GM18858 (cell line): ENCODE data around the gene CSTPP1.
A peak's percentile ranks its signal among the peaks of the same experiment; 100 is the strongest.
"Not testable (repeated sequence)": the region's sequence is repeated elsewhere in the genome, so short reads cannot be mapped to it uniquely, and the experiment has no call there.

Experiments
- ATAC-seq: cut with Tn5 transposase; IDR thresholded peaks from one replicate; pipeline ENCODE4 v1.9.1; 2021; ENCODE audit not compliant: unreplicated experiment

CSTPP1 gene

DNA sequence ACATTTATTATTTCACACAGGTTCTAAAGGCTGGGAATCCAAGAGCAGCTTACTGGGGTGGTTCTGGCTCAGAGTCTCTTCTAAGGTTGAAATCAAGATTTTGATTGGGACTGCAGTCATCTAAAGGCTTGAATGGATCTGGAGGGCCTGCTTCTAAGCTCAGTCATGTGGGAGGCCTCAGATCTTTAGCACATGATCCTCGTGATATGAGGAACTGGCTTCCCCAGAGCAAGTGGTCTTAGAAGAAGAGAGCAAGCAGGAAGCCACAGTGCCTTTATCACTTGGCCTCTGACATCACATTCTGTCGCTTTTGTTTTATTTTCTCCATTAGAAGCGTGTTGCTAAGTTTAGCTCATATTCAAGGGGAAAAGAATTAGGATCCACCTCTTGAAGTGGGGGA is 151.2 kb downstream of the CSTPP1 start:
- ATAC-seq, result no peak

DNA sequence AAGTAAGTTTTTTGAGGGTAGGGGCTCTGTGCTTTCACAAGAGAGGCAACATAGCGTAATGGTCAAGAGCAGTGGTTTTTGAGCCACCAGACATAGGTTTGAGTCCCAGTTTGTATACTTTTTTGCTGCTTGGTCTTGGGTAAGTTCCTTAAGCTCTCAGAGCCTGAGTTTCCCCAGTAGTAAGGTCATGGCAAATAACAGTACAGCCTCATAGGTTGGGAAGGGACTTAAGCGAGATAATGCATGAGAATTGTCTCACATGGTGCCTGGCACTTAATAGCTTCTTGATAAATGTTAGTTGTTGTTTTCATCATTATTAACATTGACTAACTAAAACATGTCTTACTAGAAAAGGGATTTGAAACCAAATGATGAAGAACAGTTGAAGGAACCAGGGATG is 157.0 kb downstream of the CSTPP1 start:
- no peak for ATAC-seq

DNA sequence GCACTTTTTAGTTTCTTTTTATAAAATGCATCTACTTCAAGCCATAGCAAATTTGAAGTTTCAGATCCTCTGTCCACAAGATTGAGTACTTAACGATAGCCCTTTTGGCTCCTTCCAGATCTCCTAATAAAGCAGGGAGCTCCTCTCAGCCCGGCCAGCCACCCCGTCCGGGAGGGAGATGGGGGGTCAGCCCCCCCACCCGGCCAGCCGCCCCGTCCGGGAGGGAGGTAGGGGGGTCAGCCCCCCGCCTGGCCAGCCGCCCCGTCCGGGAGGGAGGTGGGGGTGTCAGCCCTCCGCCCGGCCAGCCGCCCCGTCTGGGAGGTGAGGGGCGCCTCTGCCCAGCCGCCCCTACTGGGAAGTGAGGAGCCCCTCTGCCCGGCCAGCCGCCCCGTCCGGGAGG is 160.3 kb downstream of the CSTPP1 start:
- ATAC-seq, result not testable (repeated sequence)

DNA sequence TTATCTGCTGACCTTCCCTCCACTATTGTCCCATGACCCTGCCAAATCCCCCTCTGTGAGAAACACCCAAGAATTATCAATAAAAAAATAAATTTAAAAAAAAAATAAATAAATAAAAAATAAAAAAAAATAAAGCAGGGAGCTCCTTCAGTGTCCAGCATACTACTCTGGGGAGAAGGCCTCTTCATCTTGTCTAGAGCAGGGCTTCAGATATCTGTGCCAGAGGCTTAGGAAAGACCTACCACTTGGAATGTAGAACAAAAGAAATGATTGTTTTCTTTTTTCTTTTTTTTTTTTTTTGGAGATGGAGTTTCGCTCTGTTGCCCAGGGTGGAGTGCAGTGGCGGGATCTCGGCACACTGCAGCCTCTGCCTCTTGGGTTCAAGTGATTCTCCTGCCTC is 161.7 kb downstream of the CSTPP1 start:
- not testable (repeated sequence) for ATAC-seq

DNA sequence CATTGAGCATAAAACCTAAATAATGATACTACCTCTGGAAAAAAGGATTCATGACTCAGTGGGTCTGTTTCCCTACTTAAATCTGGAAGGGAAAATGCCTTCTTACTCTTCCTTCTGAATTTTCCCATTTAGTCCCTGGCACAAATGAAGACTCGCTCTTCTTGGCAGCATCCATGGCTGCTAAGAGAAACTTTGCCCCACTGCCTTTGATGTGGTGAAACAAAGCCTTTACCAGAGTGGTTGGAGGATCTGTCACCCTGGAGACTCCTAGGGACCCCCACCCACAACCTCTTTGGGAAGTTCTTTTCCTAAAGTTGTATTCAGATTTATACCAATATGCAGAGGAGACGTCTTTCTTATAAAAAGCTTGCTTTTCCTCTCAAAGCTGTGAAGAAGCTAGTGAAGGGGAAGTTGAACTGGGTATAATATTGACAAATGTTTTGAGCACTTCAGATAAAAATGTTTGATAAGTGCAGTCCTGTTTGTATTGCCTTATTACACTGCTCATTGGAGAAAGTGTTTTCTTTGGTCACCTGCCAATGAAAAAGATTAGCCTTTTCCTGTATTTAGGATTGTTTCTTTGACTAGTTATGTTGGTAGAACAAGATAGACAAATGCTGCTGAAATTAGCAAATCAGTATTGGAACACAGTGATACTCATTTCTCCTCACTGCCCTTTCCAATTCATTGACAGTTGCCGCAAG is 162.8 kb downstream of the CSTPP1 start:
- no peak for ATAC-seq

DNA sequence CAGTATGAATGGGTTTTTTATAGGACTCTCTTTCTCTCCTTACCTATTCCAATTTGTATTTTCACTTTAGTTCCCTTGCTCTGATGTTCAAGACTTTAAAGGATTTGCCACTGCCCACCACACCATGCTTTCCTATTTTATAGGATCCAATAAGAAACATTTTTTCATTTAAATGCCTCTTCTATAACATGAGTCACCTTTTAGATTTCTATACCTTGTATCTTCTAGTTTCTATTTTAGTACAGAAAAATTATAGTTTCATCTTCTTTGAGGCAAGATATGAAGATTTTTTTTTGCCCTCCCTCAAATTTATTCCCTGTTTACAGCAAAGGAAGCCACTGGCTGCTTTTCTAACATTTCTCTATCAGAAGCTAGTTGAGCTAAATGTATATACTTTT is 163.4 kb downstream of the CSTPP1 start:
- ATAC-seq, result no peak

DNA sequence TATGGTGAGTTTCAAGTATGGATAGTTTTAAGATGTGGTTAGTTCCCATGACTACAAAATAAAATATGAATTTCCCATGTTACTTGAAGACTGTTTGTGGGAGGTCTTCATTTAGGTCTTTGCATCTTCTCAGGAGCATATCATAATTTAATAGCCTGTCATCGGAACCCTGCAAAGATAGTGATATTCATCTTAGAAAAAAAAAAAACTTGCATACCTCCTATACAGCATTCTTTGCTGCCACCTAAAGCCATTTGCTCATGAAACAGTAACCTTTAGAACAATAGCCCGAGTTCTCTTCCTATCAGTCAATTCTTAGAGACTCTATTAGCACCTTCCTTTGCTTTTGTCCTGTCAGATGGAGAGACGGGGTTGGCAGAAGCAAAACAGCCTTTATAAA is 164.8 kb downstream of the CSTPP1 start:
- ATAC-seq, result no peak

DNA sequence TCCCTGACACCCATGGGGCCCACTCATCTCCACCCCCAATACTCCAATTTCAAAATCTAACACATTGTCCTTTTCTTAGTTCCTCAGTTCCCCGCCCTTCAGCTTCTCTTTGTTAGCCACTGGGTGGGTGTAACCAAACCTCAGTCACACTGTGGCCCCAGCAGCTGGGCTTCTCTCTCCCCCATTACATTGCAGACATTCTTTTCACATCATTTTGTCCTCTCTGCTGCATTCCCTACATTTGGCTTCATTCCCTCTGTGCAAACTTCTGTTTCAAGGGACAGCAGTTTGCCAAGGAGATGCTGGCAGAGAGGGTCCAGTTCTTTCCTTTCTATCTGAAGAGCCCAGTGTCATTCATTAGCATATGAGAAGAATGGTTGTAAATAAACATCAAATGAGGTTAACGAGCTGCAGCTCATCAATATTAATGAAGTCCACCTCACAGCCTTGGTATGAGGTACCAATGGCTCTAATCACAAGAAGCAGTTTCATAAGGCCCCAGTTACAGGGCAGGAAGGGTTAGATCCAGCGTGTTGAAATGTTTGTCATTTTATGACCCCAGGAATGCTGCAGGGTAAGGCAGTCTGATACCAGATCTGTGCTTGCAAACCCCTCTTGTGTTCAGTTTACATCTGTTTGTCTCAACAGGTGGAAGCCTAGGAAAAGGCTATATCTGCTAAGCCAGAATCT is 167.8 kb downstream of the CSTPP1 start:
- ATAC-seq, result no peak

DNA sequence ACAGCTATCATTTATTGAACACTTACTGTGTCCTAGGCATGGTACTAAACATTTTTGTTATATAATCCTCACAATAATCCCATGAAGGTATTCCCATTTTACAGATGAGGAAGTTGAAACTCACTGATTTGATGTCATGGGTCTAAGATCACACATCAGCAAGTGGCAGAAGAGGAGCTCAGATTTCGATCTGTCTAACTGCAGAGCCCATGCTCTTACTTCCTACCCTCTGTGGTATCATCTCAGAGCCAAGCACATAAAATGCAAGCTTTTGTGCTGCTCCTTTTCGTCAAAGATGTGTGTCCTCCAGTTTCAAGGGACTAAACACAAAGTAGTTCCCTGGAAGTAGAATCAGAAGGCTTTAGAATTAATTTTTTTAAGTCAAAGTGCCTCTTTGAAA is 169.0 kb downstream of the CSTPP1 start:
- ATAC-seq, result no peak

DNA sequence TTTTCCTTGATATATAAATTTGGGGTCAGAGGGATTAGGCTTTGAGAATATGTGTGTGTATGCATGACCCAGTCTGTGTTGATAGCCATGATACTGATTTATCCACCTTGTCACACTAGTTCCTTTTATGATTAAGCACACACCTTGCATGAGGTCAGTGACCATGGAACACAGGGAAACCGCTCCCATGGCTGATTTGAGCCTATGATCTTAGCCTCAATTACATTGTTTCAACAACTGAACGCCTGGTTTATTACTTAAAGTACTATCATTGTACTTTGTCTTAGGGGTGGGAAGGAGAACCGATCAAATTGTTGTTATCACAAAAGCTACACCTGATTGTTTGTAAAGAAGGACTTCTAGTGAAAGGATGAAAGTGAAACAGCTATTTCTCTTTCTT is 169.4 kb downstream of the CSTPP1 start:
- ATAC-seq, result no peak

DNA sequence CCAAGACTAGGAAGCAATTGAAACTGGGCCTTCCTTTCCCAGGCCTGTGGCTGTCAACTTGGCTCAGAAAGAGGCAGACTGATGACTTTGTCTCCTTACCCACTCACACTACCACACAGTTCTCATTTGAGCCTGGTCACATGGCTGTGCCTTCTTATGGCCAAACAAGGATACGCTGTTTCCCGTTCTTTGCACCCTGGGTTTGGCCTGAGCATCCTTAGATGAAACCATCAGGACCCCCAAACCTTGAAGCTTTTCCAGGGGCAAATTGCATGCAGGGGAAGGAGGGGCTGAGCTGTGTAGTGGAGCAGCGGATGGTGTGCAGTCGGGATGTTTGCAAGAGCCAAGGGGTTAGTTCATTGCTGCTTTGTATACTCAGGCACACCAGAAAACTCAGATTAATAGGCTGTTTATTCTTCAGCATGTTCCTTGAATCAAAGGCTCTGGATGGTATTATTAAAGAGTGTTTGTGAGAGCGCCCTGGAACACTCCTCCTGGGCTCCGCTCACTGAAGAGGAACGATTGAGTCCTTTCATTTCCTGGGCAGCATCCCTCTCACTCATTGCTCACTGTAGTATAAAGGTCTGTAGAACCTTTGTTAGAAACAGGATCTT is 170.3 kb downstream of the CSTPP1 start:
- ATAC-seq, result no peak

DNA sequence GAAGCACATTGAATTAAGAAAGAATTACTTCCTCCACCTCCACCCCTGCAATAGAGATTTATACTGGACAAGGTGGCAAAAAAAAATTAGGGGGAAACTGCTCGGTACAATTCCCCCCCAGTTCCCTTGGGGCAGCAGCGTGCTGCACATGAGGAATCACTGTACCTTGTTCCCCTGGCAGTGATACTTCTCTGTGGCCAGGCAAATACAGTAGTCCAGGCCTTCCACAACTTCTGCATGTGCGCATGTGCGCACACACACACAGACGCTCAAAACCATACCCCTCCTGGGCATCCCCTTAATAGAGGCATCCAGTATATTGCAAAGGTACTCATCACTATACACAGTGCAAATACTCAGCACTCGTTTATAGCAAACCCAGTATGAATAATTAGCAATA is 171.2 kb downstream of the CSTPP1 start:
- no peak for ATAC-seq

DNA sequence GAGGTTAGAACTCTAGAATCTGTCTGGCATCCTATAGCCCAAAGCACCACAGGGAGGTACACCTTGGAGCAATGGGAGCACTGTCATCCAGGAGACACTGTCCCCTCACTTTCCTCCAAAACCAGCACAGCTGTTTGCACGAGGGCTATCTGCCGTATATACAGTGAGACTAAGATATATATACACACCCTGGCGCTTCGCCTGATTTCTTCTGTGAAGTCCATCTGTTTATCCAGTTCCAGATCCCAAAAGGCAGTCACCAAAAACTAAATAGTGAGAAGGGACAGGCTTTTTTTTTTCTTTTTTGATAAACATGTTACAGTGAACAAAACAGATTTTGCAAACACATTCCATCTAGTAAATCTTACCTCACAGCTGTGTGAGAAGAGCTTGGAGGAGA is 171.7 kb downstream of the CSTPP1 start:
- no peak for ATAC-seq

DNA sequence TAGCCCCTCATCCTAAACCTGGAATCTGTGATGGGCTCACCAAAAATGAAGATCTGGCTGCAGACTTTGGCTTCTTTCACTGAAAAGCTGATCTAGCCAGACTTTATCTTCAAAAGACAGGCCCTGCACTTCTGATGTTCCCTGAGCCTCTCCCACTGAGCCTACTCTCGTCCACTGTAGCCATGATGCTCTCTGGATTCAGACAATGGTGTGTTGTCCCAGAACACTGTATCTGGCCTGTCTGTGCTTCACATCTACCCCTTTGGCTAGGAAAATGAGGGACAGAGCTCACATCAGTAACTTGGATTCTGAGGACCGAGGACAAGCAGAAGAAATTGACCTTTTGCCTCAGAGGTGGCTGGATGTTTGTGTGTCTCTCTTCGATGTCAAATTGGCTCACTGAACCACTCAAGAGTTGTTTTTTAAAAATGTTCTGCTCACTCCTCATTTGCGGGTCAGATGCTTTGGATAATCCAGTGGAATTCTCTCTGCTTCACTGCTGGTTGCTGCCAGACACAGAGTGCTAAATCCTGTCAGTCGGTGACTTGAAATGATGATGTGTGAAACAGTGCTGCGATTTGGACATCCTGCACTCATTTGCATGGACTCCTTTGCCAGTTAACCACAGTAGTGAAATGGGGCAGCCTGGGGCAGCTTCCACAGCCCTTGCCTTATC is 172.6 kb downstream of the CSTPP1 start:
- ATAC-seq, result no peak

DNA sequence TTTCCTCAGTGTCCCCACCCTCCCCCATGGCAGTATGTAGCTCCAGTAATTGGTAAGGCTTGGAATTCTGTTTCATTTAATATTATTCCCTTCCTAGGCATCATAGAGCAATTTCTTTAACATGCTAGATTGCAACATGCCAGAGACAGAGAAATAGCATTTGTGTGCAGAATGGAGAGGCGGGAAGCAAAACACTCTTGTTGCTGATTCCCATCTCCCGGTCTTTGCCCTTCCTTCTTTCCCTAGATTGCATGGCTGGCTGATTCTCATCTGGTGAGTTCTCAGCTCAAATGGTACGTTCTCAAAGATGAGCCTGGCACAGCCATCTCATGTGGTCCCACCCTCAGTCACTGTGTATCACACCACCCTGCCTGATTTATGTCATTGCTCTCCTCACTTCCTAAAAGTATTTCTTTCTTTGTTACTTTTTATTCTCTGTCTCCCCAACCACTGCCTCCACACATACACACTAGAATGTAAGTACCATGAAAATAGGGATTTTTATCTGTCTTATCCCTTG is 173.2 kb downstream of the CSTPP1 start:
- ATAC-seq, result no peak

DNA sequence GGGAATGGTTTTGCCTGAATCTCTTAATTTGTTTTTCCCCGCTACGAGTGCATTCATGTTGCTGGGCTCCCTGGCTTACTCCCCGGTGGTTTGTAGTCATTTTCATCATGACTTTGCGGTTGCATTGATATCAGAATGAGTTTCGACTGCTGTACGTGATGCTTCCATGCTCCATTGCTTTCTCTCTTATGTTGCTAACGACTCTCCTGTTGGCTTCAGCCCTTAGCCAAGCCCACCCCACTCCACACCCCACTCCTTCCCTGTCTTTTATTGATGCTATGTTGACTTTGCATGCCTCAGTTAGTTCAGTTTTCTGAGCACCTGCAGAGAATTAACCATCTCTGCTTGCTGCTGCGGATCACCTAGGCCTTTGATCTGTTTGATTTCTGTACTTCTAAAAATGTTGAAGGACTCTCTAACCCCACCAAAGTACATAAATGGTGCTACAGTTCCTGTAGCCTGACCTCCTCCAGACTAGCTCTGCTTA is 174.8 kb downstream of the CSTPP1 start:
- ATAC-seq, result peak; percentile 84

DNA sequence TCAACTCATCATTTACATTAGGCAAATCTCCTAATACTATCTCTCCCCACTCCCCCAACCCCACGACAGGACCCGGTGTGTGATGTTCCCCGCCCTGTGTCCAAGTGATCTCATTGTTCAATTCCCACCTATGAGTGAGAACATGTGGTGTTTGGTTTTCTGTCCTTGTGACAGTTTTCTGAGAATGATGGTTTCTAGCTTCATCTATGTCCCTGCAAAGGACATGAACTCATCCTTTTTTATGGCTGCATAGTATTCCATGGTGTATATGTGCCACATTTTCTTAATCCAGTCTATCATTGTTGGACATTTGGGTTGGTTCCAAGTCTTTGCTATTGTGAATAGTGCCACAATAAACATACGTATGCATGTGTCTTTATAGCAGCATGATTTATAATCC is 176.4 kb downstream of the CSTPP1 start:
- not testable (repeated sequence) for ATAC-seq

DNA sequence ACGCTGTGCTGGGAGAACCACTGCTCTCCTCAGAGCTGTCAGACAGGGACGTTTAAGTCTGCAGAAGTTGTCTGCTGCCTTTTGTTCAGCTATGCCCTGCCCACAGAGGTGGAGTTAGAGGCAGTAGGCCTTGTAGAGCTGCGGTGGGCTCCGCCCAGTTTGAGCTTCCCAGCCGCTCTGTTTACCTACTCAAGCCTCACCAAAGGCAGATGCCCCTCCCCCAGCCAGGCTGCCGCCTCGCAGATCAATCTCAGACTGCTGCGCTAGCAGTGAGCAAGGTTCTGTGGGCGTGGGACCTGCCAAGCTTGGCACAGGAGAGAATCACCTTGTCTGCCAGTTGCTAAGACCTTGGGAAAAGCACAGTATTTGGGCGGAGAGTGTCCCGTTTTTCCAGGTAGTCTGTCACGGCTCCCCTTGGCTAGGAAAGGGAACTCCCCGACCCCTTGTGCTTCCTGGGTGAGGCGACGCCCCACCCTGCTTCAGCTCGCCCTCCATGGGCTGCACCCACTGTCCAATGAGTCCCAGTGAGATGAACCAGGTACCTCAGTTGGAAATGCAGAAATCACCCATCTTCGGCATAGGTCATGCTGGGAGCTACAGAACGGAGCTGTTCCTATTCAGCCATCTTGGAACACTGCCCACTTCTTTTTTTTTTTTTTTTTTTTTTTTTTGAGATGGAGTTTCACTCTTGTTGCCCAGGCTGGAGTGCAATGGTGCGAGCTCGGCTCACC is 182.6 kb downstream of the CSTPP1 start:
- ATAC-seq, result not testable (repeated sequence)

DNA sequence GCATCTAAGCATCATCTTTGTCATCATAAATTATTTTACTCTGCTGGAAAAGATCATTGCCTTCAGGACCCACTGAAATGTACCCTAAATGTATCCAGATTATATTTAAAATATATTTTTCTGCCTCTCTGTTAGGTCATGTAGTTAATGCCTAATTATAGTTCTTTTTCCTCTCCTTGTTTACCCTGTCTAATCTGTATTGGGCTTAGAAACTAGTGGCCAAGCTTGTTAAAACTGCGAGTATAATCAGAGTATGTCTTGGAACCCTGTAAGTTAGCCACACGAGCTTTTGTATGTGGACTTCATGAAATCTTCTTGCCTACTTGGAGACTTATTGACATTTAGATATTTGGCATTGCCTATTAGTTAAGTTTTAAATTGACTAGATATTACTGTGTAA is 184.5 kb downstream of the CSTPP1 start:
- no peak for ATAC-seq

DNA sequence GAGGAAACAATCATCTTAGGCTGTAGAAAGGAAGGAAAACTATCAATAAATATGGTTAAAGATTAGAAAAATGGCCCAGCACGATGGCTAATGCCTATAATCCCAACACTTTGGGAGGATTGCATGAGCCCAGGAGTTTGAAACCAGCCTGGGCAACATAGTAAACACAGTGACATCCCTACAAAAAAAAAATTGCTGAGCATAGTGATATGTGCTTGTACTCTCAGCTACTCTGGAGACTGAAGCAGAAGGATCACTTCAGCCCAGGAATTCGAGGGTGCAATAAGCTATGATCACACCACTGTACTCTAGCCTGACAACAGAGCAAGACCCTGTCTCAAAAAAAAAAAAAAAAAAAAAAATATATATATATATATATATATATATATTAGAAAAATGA is 185.2 kb downstream of the CSTPP1 start:
- ATAC-seq, result no peak

DNA sequence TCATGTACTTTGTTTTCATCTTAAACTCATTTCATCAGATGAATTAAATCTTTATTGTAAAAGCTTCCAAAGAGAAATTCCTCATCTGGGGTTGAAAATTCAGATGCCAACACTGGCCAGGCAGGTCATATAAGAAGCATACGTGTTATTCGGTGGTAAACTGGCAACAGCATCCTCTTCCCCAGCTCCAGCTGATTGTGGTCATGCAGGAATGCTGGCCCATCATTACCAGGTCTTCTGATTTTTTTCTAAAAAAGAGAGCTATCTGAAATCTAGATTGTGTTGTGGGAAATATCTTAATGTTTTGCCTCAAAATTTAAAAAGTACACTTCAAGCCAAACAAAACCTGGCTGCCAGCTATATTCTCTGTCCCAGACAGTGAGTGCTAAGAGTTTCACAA is 186.5 kb downstream of the CSTPP1 start:
- ATAC-seq, result no peak
